HS-27A (cell line): ENCODE measurements around the gene SLC22A23.

Source experiments
- DNase-seq: peaks from one replicate; pipeline ENCODE4 v3.0.0-alpha.2; 2012; ENCODE audit warnings: low read depth, missing footprints

The SLC22A23 gene

DNA sequence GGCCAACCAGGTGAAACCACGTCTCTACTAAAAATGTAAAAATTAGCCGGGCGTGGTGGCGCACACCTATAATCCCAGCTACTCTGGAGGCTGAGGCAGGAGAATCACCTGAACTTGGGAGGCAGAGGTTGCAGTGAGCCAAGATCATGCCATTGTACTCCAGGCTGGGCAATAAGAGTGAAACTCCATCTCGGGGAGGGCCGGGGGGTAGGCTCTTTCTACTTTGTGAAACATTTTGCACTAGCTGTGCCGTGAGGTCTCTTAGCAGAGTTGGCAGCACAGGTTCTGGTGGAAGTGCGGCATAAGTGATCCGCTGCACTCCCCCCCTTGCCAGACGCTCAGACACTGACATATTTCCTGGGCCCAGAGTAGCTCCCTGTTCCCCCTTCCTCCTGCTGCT lies 173.6 kb downstream of the SLC22A23 start:
- no peak for DNase-seq

DNA sequence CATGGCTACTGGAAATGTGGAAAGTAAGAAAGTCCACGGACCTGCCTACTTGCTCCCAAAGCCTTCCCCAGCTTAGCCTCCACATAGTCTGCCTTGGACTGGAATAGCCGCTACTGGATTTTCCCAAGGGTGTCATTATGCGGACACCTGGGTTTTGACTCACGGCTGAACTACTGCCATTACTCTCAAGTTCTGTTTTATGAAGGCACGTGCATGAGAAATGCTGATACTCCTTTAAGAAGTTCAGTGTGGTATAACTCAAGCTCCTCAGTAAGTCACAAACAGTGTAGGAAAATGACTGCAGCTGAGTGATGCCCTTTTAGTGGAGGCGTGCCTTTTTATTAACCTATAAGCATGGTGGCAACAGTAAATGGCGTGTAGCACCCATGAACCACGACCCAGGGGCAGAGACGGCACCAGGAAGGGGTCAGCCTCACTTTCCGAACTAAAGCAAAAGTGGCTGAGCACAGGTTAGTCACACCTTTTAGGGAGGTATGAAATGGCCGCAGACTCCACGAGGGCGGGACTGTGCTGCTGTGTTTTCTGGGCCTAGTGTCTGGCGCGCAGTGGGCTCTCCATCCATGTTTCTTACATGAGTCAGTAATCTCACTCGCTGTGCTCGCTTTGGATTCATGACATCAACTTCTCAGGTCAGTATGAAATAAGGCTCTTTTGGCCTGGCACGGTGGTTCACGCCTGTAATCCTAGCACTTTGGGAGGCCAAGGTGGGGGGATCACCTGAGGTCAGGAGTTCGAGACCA lies 174.2 kb downstream of the SLC22A23 start:
- DNase-seq: no peak

DNA sequence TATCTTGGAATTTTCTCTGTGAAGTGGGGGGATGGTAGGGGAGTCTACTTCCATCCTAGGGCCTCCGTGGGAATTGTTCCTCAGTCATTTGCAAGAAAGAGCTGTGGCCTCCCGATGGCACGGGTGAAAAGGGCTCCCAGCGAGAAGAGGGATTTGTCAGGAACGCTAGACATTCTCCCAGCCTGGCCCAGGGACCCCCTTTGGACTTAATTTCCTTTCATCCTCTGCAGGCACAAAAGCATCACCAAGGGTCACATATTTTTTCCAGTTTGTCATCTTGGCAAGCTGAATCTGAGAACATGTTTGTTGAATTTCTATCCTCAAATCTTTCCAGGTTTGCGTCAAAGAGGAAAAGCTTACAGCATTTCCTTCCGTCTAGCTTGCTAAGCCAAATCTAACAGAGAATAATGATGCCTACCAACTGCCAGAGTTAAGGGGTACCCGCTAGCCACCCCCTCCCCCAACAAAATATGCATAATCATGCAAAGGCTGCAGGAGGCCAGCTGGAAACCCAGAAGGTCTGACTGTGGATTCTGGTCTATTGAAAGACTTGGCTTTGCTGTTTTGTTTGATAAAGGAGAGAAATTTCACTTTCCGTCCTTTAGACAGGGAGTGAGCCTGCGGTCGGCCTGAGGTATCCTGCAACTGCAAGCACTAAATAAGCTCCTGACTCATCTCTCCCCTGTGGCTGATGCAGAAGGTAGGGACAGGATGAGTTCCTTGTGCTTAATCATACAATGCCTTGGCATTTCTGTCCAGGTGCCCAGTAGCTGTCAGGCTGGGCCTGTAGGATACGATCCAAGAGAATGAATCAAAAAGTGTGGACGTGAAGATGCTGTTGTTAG lies 175.0 kb downstream of the SLC22A23 start:
- no peak for DNase-seq

DNA sequence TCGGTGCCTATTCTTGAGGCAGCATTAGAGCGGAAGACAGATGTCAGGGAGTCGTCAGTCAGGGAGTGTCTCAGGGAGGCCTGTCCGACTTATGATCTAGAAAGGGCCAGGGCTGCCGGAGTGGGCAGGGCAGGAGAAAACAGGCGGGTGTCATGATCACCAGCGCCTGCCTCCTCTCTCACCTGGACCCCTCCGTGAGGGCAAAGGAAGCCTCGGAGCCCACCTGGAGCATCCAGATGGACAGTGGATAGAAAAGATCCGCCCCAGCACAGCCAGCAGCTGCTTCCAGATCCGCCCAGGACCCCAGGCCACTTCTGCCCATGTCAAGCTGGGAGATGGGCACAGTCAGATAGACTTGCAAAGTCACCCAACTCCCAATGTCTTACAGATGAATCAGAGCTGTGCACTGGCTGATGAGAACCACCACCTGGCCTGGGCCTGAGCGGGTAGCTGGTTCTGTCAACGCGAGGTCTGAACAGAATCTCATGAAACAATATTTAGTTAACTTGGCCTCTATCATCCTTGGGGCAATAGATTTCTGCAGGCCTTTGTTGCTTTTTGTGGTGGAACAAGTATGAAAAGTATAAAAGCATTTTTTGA lies 175.9 kb downstream of the SLC22A23 start:
- no peak for DNase-seq

DNA sequence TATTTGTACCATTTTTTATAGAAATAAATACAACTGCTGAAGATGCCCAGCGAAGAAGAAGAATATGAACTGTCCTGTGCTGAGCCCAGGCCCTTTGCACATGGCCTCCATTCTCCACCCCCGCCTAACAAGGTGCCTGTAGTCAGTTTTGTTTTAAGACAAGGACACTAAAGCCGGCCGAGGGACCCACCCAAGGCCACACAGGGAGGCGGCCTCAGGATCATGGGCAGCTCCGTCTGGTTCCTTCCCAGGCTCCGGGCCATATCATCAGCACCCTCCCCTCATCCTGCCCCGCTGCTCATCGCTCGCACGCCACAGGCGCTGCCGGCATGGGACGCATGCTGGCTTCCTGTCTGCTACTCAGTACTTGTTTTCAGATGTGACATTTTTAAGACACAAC lies 176.8 kb downstream of the SLC22A23 start:
- DNase-seq: no peak

DNA sequence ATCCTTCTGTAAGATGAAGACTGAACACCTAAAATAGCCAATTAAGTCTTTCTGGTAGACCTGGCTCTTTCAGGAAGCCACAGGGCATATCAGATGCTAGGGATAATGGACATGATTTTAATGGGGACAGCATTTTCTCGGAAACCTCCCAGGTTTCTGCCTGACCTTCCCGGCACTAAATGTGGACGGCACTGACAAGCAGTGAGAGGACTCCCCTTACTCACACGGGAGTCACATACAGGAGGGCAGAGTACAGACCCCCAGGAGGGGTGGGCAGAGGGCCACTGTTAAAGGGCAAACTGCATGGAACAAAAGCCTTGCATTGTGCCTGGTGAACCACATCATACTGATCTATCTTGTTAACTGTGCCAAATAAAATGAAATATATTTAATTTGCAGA lies 178.2 kb downstream of the SLC22A23 start:
- no peak for DNase-seq

DNA sequence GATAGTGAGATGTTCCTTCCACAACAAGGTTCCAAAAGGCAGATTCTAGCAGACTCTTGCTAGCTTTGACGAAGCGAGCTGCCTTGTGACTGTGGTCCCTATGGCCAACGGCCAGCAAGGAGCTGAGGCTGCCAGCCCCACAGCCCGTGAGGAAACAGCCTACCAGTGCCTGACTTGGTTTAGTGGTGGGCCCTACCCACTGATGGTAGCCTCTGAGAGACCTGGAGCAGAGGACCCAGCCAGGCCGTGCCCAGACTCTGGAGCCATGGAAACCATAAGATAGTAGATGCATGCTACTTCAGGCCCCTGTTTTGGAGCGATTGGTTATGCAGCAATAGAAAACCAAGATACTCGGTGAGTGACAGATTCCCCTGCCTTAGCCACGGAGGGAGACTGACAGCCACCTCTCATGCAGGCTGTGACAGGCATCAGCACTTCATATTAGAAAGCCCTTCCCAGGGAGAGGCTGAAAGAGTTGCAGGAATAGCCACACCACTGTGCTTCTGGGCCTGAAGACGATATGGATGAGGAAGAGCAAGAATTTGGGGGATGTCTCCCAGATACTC lies 178.9 kb downstream of the SLC22A23 start:
- DNase-seq: no peak

DNA sequence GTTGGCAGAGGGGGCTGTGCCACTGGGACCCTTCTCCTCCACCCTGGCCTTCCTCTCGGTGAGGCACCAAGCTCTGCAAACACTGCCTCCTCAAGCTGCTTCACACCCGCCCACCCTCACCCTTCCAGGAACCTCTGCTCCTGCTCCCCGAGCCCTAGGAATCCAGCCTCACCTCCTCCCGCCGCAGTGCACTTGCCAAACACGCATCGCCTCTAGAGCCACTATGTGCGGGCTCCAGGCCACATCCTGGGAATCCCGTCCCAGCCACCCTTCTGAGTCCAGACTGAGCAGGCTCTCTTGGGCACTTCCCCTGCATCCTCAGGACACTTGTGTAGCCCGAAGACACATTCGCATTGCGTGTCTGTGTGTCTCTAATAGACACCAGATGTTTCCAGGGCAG lies 179.6 kb downstream of the SLC22A23 start:
- no peak for DNase-seq

DNA sequence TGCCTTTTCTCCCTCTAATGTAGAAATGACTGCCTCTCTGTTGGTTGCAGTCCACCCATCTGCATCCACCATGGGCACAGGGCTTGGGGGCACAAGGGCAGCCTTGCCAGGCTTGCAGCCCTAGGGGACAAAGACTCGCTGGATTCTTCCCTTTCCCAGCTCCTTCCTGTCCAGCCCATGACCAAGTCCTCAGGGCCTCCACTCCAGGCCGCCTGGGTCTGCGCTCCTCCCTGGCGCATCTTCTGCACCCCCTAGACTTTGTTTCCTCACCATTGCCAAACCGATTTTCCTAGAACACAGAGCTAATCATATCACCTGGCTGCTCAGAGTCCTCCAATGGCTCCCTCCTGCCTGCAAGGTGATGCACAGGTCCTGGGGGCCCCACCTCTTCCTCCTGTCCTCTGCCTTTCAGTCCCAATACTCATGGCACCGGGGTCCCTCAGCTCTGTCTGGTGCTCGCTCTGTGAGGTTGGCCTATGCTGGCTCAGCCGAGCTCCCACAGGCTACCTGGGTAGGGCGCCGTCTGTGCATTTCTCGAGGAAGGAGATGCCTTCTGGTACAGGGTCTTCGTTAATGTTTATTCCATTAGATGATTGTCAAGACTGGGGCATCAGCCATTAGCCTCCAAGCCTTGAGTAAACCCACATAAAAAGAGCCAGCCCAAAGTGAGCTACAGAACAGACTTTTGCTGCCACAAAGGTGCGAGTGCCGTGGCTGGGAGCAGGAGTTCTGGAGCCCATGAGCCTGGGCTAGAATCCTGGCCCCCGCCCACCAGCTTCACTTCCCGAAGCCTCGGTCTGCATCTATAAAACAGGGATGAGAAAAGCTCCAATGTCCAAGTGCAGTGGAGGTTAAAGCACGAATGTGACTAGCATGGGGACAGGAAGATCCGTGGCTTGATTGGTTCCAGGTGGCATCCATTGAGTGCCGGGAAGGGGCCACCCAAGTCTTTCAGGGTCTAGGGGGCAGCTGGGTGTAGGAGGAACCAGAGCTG lies 180.4 kb downstream of the SLC22A23 start:
- DNase-seq: no peak

DNA sequence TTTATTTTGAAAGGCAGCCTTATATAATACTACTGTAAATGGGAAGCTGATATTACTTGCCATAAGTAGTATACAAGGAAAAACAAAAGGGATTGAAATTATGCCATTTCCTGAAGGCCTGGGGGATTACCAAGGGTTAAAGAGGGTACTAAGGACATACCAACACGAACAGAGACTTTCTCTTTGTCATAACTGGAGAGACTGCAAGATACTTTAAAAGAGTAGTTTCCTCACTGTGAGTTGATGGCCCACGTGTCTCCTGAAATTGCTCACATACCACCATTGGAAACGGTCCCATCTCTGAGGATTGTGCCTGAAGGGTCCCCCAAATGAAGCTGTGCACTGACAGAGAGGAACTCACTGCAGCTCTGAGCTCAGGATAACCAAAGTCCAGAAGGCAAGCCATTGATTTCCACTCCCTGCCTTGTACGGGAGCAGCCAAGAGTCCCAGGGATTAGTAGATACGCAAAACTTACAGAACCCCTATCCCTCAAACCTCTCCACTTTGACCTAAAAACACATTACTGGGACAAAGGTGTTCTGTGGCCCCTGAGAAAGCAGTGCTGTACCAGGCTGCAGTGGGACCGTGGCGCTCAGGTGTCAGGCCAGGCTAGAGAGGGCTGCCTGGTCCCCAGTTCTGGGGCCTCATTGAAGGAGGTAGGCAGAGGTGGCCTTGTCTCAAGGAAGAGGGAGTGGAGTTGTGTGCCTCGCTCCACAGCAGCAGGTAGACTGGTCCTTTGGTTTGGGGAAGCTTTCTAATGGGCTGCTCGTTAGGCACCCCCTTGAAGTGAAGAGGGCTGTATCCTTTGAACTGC lies 182.9 kb downstream of the SLC22A23 start:
- no peak for DNase-seq

DNA sequence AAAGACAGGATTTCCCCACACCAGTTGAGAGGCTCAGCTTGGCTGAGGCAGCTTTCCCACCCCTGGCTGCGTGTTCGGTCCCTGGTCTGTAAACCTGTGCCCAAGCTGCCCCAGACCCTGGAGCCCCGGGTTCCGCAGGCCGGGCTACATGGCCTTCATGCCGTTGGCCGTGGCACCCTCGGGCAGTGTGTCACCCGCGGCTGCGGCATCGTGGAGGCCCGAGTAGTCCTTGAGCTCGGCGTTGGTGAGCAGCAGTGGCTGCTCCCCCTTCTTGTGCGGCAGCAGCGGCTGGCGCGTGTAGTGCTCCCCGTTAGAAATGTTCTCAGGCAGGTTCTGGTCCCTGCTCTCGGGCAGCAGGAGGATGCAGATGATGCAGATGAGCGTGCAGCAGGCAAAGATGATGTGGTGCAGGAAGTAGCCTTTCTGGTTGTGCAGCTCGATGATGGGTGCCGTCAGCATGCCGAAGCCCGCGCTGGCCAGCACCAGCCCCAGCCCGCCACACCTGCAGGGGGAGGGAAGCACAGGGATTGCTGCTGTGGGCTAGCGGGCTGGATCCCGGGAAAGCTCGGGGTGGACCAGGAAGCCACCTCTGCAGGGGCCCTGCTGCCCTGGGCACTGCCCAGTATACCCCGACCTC lies 183.8 kb downstream of the SLC22A23 start:
- DNase-seq: no peak

DNA sequence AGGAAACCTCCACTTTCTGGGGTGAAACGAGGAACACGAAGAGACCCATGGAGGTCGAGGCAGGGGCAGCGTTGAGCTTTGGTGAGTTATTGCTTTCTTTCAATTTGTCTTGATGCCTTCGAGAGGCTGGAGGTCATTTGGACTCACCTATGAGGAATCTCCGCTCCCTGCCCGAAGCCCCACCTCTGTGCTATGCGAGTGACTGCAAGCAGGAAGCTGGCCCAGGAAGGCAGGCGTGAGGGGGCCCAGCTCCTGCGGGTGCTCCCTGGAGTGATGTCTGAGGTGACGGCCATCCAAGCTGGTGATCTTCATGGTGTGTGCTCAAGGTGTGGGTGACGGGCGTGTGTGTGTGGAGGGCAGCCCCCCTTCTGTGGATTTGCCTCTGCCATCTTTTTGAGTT lies 185.1 kb downstream of the SLC22A23 start:
- no peak for DNase-seq

DNA sequence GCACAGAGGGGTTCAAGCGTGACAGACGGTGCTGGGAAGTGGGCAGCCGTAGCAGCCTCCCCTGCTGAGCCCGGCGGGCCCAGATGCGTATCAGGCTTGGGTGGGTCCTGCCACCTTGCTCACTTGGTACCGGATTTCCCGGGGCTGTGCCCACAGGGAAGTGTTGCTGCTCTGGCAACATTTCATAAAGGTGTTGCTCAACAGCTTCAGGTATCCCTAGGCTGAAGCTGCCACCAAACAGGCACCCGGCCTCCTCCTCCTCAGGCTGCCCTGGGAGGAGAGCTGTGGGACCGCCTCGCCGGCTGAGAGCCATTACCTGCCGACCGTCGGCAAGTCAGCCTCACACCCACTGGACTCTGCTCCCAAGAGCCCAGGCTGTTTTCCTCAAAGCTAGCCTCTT lies 186.6 kb downstream of the SLC22A23 start:
- no peak for DNase-seq

DNA sequence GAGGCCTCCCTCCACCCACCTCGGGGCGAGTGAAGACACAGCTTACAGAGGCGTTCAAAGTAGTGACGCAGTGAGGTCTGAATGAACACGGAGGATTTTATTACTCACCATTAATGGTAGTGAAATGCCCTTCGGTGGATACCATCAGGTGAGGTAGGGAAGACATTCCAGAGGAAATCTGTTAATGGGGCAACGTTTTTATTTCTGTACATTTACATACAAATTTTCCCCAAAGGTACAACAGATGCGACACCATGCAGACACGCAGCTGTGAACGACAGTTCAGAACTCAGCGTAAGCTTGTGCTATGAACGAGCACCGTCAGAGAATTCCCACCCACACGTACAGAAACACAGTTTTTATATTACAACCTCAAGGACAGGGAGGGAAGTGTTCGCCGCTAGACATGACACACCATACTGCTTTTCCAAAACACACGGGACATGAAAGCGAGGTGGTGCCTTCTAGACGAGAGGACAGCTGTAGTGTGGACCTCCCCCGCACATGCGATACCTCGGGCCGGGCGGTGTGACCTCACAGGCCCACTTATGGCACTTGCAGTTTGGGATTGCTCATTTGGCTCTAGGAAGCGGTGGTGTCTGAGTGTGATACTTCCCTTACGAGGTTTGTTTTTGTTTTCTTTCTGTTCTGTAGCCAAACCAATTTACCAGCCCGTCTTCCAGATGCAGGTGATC lies 187.4 kb downstream of the SLC22A23 start:
- DNase-seq: no peak

DNA sequence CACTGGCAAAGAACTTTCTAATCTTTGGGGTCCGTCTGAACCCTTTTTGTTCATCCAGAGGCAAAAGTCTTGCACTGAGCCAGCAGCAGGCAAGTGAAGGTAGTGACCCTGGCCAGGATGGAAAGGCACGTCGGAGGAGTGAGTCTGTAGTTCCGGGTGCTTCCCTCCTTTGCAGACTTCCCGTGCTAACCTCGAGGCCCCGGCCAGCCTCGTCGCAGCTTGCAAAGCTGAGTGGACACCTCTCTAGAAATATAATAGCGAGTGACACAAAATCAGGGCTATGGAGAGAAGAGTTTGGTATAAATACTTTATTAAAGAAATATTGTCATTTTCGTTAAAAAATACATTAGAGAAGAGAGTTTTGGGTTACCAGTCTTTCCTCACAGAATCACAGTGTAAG lies 188.2 kb downstream of the SLC22A23 start:
- no peak for DNase-seq

DNA sequence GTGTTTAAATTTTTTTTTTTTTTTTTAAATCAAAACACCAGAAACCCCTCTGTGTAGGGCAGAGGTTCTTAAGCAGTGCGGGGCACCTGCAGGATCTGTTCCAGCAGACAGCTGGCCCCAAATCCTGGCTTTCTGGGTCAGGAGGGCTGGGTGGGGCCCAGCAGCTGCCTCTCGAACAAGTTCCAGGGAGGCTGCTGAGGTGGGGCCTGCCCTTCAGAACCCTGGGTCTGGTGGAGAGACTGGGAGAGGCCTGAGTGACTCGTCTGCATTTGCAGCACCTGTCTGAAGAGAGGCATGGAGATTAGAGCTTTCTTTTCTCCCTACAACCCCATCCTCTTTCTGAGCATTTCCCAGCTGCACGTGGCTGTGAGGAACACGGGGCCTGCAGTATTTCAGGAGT lies 189.7 kb downstream of the SLC22A23 start:
- no peak for DNase-seq

DNA sequence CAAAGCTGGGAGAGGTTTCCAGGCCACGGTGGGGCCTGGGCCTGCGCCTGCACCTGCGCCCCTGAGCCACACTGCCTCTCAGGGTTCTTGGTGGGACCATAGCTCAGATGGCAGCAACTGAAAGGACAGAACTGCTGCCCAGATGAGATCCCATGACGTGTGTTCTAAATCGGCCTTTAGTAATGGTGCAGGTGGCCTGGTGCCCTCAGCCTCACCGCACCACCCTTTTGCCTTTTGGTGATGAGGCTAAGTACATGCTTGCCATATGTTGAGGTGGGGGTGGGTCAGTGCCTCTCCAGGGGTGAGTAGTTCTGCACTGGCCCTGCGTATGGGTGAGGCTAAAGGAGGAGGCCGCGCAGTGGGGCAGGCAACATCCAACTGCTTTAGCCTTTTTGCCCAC lies 190.7 kb downstream of the SLC22A23 start:
- DNase-seq: no peak

DNA sequence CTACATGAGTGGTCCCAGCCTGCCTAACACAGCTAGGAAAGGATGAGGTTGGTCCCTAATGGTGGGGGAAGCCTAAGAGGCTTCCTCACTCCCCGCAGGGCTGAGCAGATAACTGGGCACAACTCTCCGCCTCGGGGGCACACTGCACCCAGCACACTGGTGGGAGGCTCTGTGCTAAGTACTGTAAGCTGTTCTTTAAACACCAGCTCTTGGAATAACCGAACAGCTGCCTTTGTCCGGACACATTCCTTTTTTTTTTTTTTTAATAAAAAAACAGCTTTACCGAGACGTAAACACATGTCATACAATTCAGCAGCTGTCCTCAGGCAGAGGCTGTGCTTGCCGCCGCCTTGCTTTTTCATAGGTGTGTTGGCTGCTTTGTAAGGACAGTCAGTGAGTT lies 191.2 kb downstream of the SLC22A23 start:
- no peak for DNase-seq

DNA sequence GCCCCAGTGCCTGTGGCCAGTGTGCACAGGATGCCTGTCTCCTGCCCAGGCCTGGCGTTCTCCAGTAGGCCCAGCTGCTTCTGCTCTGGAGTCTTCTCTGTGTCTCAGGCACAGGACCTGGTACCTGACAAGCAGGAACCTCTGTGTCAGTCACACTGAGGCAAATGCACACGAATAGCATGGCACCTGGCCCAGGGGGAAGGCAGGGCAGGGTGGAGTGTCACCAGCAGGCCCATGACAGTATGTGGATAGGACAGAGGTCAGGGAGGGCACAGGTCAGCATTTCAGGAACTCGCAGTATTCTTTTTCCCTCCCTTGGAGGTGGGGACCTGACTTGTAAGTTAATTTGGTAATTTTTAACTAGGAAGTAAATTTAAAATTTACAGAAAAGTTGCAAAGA lies 192.5 kb downstream of the SLC22A23 start:
- no peak for DNase-seq

DNA sequence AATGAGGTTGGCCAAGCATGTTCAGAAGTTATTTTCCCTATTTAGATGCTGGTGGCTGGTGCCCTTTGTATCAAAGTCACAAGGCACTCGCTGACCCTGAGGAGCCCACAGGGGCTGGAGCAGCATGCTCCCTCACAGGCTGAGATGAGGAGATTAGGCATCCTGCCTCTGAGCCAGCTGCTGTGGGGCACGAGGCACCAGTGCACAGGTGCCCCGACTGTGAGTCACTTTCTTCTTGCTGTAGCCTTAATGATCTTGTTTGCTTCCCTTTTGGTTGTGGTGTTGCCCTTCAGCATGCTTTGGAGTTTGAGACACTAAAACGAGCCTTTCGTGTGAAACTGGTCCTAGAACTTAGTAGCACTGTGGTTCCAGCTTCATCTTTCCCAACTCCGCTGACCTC lies 193.8 kb downstream of the SLC22A23 start:
- no peak for DNase-seq
